ENCODE measurements around the gene TNF.

Gene TNF

GRCh38 chr6:31575335-31575901 is at the start of gene TNF:
Gene TNF, plus strand, starts transcription at chr6:31575565. Its CDS starts 177 bp downstream, at chr6:31575742.
- no peak for TF ChIP-seq CTCF (IDR thresholded peaks at IDR 0.05; ENCODE audit: insufficient read depth, missing control alignments)
- DNase-seq (ENCODE audit: insufficient read length, low spot score): no peak
- FAIRE-seq: no peak

DNA sequence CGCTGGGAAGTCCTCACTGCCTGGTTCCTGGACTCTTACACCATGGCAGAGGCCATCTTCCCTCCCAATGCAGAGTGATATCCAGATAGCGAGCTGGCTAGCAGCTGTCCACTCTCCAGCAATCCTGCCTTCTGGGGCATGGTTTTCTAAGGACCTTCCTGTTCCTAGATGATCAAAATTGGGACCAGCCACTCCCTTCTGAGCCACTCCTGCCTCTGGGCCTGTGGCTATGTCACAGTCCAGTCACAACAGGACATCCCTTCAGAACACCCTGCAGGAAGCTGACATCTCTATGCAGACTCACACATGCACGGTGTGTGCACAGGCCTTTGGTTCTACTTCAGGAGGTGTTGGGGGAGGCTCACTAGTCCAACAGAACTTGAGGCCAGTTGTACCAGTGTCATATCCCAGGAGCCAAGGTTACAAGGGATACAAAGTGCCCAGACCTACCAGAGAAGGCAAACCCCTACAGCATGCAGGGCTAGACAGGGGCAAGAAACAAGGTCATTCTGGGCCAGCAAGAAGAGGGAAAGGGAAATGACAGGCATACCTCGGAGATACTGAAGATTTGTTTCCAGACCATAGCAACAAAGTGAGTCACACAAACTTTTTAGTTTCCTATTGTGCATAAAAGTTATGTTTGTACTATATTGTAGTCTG is 49.3 kb upstream of the TNF start:
- TF ChIP-seq CTCF (IDR thresholded peaks at IDR 0.05; ENCODE audit: insufficient read depth, missing control alignments): no peak
- no peak for FAIRE-seq
- DNase-seq (ENCODE audit: insufficient read length, low spot score): no peak

GRCh38 chr6:31528307-31528777 is 47.0 kb upstream of the TNF start:
- FAIRE-seq: no peak

DNA sequence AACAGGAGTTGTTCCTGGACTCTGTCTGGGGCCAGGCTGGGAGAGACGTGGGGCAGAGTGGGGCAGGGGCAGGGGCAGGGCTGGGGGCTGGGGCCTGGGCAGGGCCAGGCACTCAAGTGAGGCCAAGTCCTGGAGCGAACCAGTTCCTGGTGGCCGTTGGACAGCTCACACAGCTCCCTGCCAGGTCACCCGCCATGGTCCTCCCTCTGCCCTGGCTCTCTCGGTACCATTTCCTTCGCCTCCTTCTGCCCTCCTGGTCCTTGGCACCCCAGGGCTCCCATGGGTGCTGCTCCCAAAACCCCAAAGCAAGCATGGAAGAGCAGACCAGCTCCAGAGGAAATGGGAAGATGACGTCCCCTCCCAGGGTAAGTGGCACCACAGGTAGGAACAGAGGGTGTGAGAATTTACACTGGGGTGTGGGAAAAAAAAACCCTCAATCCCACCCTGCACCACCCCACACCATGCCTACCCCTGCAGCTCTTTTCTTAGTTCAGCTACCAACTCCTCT is 46.5 kb upstream of the TNF start, which contains the start of gene MCCD1:
TSS of gene MCCD1 (plus strand) at position 142 of the 508 bp plus-strand sequence. CDS start at position 195, 53 bp downstream.
- FAIRE-seq (no peak), DNase-seq (ENCODE audit: insufficient read length, low spot score) (no peak)
- no peak for TF ChIP-seq CTCF (IDR thresholded peaks at IDR 0.05; ENCODE audit: insufficient read depth, missing control alignments)

More at GRCh38 chr6:31528307-31528777, 47.0 kb upstream of the TNF start:
- TF ChIP-seq CTCF (IDR thresholded peaks at IDR 0.05; ENCODE audit: insufficient read depth, missing control alignments): no peak
- DNase-seq (ENCODE audit: insufficient read length, low spot score): no peak

GRCh38 chr6:31529329-31530150 is 45.8 kb upstream of the TNF start:
- FAIRE-seq (no peak), DNase-seq (ENCODE audit: insufficient read length, low spot score) (no peak)
- no peak for TF ChIP-seq CTCF (IDR thresholded peaks at IDR 0.05; ENCODE audit: insufficient read depth, missing control alignments)

- TF ChIP-seq CTCF (IDR thresholded peaks at IDR 0.05; ENCODE audit: insufficient read depth, missing control alignments): no peak
- DNase-seq (ENCODE audit: insufficient read length, low spot score) (no peak), FAIRE-seq (no peak)
Observed at GRCh38 chr6:31530659-31531058, 44.7 kb upstream of the TNF start.

Data from D721Med (cell line).